IMR-90 (cell line): ENCODE data around the gene RNF213. TPM values are rescaled to one million over a fixed set of nuclear protein-coding genes. Genes with fewer than 3 reads are reported as not detected.

ENCODE experiments used
- ATAC-seq: fragments of 200-7000 bp; cut with Tn5 transposase; 2 replicates; pipeline ENCODE4 v1.9.1; 2020; ENCODE audit warnings: low read depth, mild to moderate bottlenecking, moderate library complexity
- BruUV-seq: library from RNA; stranded (reverse); fragments of 400-500 nt; replicated peaks from 2 replicates; lab custom pipeline; 2021; lab: Mats Ljungman, UMichigan
- CTCF ChIA-PET: fragments of 300-600 bp; formaldehyde crosslinking; extraction: SDS; loops from one replicate; lab custom pipeline; 2021; ENCODE audit warnings: antibody characterized with exemption; lab: Yijun Ruan, JAX
- POLR2A ChIA-PET: fragments of 300-600 bp; sonication (Branson Sonifier 250); formaldehyde crosslinking; loops from one replicate; lab custom pipeline; 2022; ENCODE audit warnings: antibody characterized with exemption; ENCODE audit not compliant: unreplicated experiment; lab: Charles Lee
- DNase-seq: peaks from one replicate; pipeline ENCODE4 v3.0.0; 2013
- H2AFZ ChIP-seq: replicated peaks from 2 replicates; pipeline ENCODE3; 2013; ENCODE audit warnings: low read length, mild to moderate bottlenecking; ENCODE audit not compliant: poor library complexity
- H2AK5ac ChIP-seq: 2 replicates; pipeline ENCODE4 v1.6.1; 2013; ENCODE audit warnings: low read depth, low read length, inconsistent platforms
- H2AK9ac ChIP-seq: replicated peaks from 2 replicates; pipeline ENCODE3; 2013; ENCODE audit warnings: mild to moderate bottlenecking, low read depth, low read length, moderate library complexity; ENCODE audit not compliant: poor library complexity
- H2BK120ac ChIP-seq: 2 replicates; pipeline ENCODE4 v1.6.1; 2013; ENCODE audit warnings: low read depth, low read length, inconsistent platforms
- H2BK15ac ChIP-seq: 3 replicates; pipeline ENCODE4 v1.6.1; 2013; ENCODE audit warnings: low read depth, low read length, inconsistent platforms
- H2BK20ac ChIP-seq: 2 replicates; pipeline ENCODE4 v1.6.1; 2013; ENCODE audit warnings: low read depth, mild to moderate bottlenecking, inconsistent platforms, low read length, moderate library complexity
- H2BK5ac ChIP-seq: 2 replicates; pipeline ENCODE4 v1.6.1; 2013; ENCODE audit warnings: mild to moderate bottlenecking, low read depth, low read length, inconsistent platforms; ENCODE audit not compliant: poor library complexity, severe bottlenecking
- H3K14ac ChIP-seq: replicated peaks from 2 replicates; pipeline ENCODE4 v1.6.1; 2013; ENCODE audit warnings: low read depth, low read length, inconsistent platforms
- H3K18ac ChIP-seq: 2 replicates; pipeline ENCODE4 v1.6.1; 2013; ENCODE audit warnings: low read depth, low read length, control low read depth
- H3K23ac ChIP-seq: 2 replicates; pipeline ENCODE4 v1.6.1; 2013; ENCODE audit warnings: low read depth, low read length, inconsistent platforms
- H3K27ac ChIP-seq: 2 replicates; pipeline ENCODE4 v1.5.1; 2013; ENCODE audit warnings: mild to moderate bottlenecking, control low read depth, low read length; ENCODE audit not compliant: insufficient read depth
- H3K27me3 ChIP-seq: 2 replicates; pipeline ENCODE4 v1.6.1; 2013; ENCODE audit warnings: low read length; ENCODE audit not compliant: control insufficient read depth, insufficient read depth
- H3K36me3 ChIP-seq: 2 replicates; pipeline ENCODE4 v1.6.1; 2013; ENCODE audit warnings: low read length, mixed read lengths; ENCODE audit not compliant: control insufficient read depth, insufficient read depth
- H3K4ac ChIP-seq: 2 replicates; pipeline ENCODE4 v1.6.1; 2013; ENCODE audit warnings: low read depth, low read length, inconsistent platforms
- H3K4me1 ChIP-seq: 2 replicates; pipeline ENCODE4 v1.6.1; 2013; ENCODE audit warnings: low read length, mixed read lengths; ENCODE audit not compliant: control insufficient read depth, insufficient read depth
- H3K4me2 ChIP-seq: 2 replicates; pipeline ENCODE4 v1.6.1; 2013; ENCODE audit warnings: low read depth, mild to moderate bottlenecking, control low read depth, low read length, moderate library complexity
- H3K4me3 ChIP-seq: 2 replicates; pipeline ENCODE4 v1.5.1; 2013; ENCODE audit warnings: low read depth, mild to moderate bottlenecking, control low read depth, low read length, moderate library complexity; ENCODE audit not compliant: insufficient read depth
- H3K56ac ChIP-seq: 2 replicates; pipeline ENCODE4 v1.6.1; 2013; ENCODE audit warnings: low read length, inconsistent platforms; ENCODE audit not compliant: insufficient read depth; ENCODE audit errors: extremely low read depth
- H3K79me1 ChIP-seq, 2 experiments: 2 replicates each; pipeline ENCODE4 v1.6.1; 2013; ENCODE audit warnings: low read length in 2 of 2, inconsistent platforms in 1 of 2, low read depth in 1 of 2
- H3K9ac ChIP-seq: 2 replicates; pipeline ENCODE4 v1.6.1; 2013; ENCODE audit warnings: low read depth, low read length, control low read depth
- H3K9me1 ChIP-seq: 2 replicates; pipeline ENCODE4 v1.6.1; 2013; ENCODE audit warnings: low read length, inconsistent platforms; ENCODE audit not compliant: insufficient read depth
- H3K9me3 ChIP-seq: 2 replicates; pipeline ENCODE4 v1.6.1; 2013; ENCODE audit warnings: low read length; ENCODE audit not compliant: control insufficient read depth, insufficient read depth
- H4K20me1 ChIP-seq: 2 replicates; pipeline ENCODE4 v1.6.1; 2013; ENCODE audit warnings: low read length, inconsistent platforms; ENCODE audit not compliant: insufficient read depth
- H4K5ac ChIP-seq: 2 replicates; pipeline ENCODE4 v1.6.1; 2013; ENCODE audit warnings: mild to moderate bottlenecking, low read depth, low read length, control low read depth
- H4K8ac ChIP-seq, 2 experiments: 2 replicates each; pipeline ENCODE4 v1.6.1; 2013; ENCODE audit warnings: low read depth in 2 of 2, low read length in 2 of 2, control low read depth in 1 of 2, inconsistent platforms in 1 of 2
- H4K91ac ChIP-seq: 2 replicates; pipeline ENCODE4 v1.6.1; 2013; ENCODE audit warnings: low read depth, low read length, inconsistent platforms; ENCODE audit not compliant: insufficient read depth
- BHLHE40 ChIP-seq: fragments of 150-350 bp; IDR thresholded peaks from 2 replicates; pipeline ENCODE4 v1.6.1; 2016; ENCODE audit warnings: mild to moderate bottlenecking, low read depth, low read length
- CEBPB ChIP-seq: IDR thresholded peaks from 2 replicates; pipeline ENCODE4 v1.6.1; 2012; ENCODE audit warnings: low read depth, low read length, improper control_type of control experiment
- CHD1 ChIP-seq: IDR thresholded peaks from 2 replicates; pipeline ENCODE4 v1.6.1; 2012; ENCODE audit warnings: low read depth, low read length, improper control_type of control experiment
- FOS ChIP-seq: fragments of 150-350 bp; IDR thresholded peaks from 2 replicates; pipeline ENCODE4 v1.6.1; 2016; ENCODE audit warnings: low read depth, low read length
- MAFK ChIP-seq: IDR thresholded peaks from 2 replicates; pipeline ENCODE4 v1.6.1; 2012; ENCODE audit warnings: low read depth, low read length, improper control_type of control experiment
- MXI1 ChIP-seq: IDR thresholded peaks from 2 replicates; pipeline ENCODE4 v1.6.1; 2012; ENCODE audit warnings: low read depth, mild to moderate bottlenecking, low read length, moderate library complexity, borderline replicate concordance
- POLR2A ChIP-seq: IDR thresholded peaks from 2 replicates; pipeline ENCODE4 v1.6.1; 2012; ENCODE audit warnings: mild to moderate bottlenecking, low read depth, low read length
- RCOR1 ChIP-seq: IDR thresholded peaks from 2 replicates; pipeline ENCODE4 v1.6.1; 2012; ENCODE audit warnings: mild to moderate bottlenecking, low read length, improper control_type of control experiment; ENCODE audit not compliant: insufficient replicate concordance
- WGBS, 2 experiments: methylation state at CpG; one replicate each; pipeline versions ENCODE4 v1.1.5 to v1.1.7; 2013; ENCODE audit warnings: missing lambda C conversion rate in 2 of 2; ENCODE audit not compliant: insufficient read length in 1 of 2; ENCODE audit errors: extremely low coverage in 2 of 2; 5-methylcytosine and 5-hydroxymethylcytosine counted together
- dilution Hi-C: fragments of 300-500 bp; cut with HindIII; formaldehyde crosslinking; loops from one replicate; pipeline ENCODE4 v1.14.3; 2018; ENCODE audit warnings: low sequenced_read_pairs; ENCODE audit not compliant: unreplicated experiment
- in situ Hi-C: fragments of 300-500 bp; cut with MboI; formaldehyde crosslinking; loops from 3 replicates; pipeline ENCODE4 v1.14.3; 2019; ENCODE audit warnings: low sequenced_read_pairs, inconsistent platforms, mixed read lengths
- intact Hi-C: fragments of 100-400 bp; cut with micrococcal nuclease; formaldehyde crosslinking; loops from 2 replicates; pipeline ENCODE4 v1.10.0; 2022
- polyA plus RNA-seq, 3 experiments: library from polyadenylated mRNA; depleted of rRNA; stranded (reverse); fragments of >200 nt; gene quantifications; 2 replicates each; pipeline ENCODE4 v1.2.3, GENCODE V29; 2012; ENCODE audit warnings: low replicate concordance in 1 of 3
- total RNA-seq: library from RNA; depleted of rRNA; stranded (reverse); fragments of >200 nt; gene quantifications from 2 replicates; pipeline ENCODE4 v1.2.3, GENCODE V29; 2012
- TF ChIP-seq, protein P1 (sequence below): fragments of 150-350 bp; IDR thresholded peaks from 2 replicates; pipeline ENCODE4 v1.6.1; 2016; ENCODE audit warnings: low read depth, mild to moderate bottlenecking, low read length, moderate library complexity, borderline replicate concordance
- TF ChIP-seq, protein P2 (sequence below): fragments of 150-350 bp; IDR thresholded peaks from 2 replicates; pipeline ENCODE4 v1.6.1; 2017; ENCODE audit warnings: mild to moderate bottlenecking, antibody characterized with exemption, low read length, low read depth
- TF ChIP-seq, protein P3 (sequence below): conservative IDR thresholded peaks from 2 replicates; pipeline ENCODE4 v1.5.1; 2012; ENCODE audit warnings: mild to moderate bottlenecking, low read depth, low read length, improper control_type of control experiment

RNF213 gene
- total and polyA plus RNA-seq, 2 of the 4 experiments (the other 2 are of a cell fraction), result 23.4 to 36.0 TPM

DNA sequence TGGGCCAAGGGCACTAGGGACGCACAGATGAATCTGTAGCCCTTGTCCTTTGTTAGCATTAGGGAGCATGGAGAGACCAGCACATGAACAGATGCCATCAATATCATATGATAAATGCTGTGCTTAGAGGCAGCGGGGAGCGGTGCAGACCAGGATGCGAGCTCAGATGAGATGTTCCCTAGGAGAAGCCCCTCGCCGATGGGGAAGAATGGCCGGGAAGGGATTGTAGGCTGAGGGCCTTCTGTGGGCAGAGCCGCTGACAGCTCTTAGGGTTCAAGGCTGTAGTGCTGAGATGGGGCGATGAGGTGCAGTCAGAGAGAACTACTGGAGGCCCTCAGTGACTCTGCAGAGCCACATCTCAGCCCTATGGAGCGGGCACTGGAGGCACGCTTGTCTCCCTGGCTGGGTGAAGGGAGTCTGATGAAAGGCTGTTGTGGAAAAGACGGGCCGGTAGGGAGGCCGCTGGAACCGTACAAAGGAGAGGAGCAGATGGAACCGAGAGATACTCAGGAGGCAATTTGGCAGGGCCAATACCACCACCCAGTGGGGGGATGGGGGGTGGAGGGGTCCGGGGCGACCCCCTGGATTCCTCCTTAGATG is 88.0 kb downstream of the RNF213 start:
- ATAC-seq, result no peak
- Histone ChIP-seq H3K4me1 (no peaks in the 10 kb centered on the region), H3K27me3 (no peaks in the 10 kb centered on the region), H2BK20ac (no peak overlapping the region), H4K8ac (no peak overlapping the region), H4K91ac (no peak overlapping the region), H3K4ac (no peak overlapping the region), H4K5ac (no peak overlapping the region), H3K56ac (no peak overlapping the region), H2BK5ac (no peak overlapping the region), H3K27ac (no peak overlapping the region), H3K14ac (no peak overlapping the region), H3K79me1 (peaks cover 8 to 16% of the 10 kb centered on the region in 2 experiments; a peak in 3 of 4 replicates), H2AFZ (no peak overlapping the region), H2BK120ac (no peak overlapping the region), H3K4me3 (no peak overlapping the region), H2AK9ac (no peak overlapping the region), H2BK15ac (no peak overlapping the region), H2AK5ac (no peak overlapping the region), H3K23ac (no peak overlapping the region), H3K9me1 (peaks cover 19% of the 10 kb centered on the region), H3K36me3 (peaks cover 87% of the 10 kb centered on the region), H3K4me2 (no peak overlapping the region), H3K9me3 (no peaks in the 10 kb centered on the region), H3K9ac (no peak overlapping the region), H4K20me1 (no peaks in the 10 kb centered on the region; the same call in none of the 2 replicates), H3K18ac (no peak overlapping the region)
- BruUV-seq, result no TSS peak
- 94% methylated on average over 5 of the region's 18 CpGs; no CpG with 5 or more reads in 1 of the 2 experiments for WGBS, 2 experiments
- dilution Hi-C loops (no loop called here), in situ Hi-C loops (no loop called here), intact Hi-C loops (no loop called here)
- TF ChIP-seq MXI1 (no peak), CHD1 (no peak), FOS (no peak), BHLHE40 (no peak), RCOR1 (no peak), MAFK (no peak), CEBPB (no peak), POLR2A (no peak)
- TF ChIP-seq, protein P1, sequence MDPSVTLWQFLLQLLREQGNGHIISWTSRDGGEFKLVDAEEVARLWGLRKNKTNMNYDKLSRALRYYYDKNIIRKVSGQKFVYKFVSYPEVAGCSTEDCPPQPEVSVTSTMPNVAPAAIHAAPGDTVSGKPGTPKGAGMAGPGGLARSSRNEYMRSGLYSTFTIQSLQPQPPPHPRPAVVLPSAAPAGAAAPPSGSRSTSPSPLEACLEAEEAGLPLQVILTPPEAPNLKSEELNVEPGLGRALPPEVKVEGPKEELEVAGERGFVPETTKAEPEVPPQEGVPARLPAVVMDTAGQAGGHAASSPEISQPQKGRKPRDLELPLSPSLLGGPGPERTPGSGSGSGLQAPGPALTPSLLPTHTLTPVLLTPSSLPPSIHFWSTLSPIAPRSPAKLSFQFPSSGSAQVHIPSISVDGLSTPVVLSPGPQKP, result no peak
- TF ChIP-seq, protein P2, sequence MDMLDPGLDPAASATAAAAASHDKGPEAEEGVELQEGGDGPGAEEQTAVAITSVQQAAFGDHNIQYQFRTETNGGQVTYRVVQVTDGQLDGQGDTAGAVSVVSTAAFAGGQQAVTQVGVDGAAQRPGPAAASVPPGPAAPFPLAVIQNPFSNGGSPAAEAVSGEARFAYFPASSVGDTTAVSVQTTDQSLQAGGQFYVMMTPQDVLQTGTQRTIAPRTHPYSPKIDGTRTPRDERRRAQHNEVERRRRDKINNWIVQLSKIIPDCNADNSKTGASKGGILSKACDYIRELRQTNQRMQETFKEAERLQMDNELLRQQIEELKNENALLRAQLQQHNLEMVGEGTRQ, result no peak
- TF ChIP-seq, protein P3, sequence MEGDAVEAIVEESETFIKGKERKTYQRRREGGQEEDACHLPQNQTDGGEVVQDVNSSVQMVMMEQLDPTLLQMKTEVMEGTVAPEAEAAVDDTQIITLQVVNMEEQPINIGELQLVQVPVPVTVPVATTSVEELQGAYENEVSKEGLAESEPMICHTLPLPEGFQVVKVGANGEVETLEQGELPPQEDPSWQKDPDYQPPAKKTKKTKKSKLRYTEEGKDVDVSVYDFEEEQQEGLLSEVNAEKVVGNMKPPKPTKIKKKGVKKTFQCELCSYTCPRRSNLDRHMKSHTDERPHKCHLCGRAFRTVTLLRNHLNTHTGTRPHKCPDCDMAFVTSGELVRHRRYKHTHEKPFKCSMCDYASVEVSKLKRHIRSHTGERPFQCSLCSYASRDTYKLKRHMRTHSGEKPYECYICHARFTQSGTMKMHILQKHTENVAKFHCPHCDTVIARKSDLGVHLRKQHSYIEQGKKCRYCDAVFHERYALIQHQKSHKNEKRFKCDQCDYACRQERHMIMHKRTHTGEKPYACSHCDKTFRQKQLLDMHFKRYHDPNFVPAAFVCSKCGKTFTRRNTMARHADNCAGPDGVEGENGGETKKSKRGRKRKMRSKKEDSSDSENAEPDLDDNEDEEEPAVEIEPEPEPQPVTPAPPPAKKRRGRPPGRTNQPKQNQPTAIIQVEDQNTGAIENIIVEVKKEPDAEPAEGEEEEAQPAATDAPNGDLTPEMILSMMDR, result no peak
- ChIA-PET POLR2A (no interaction called here), CTCF (no interaction called here)
- DNase-seq, result no peak
